Caco-2 (cell line): ENCODE data around the gene RFC4. TPM values are rescaled to one million over a fixed set of nuclear protein-coding genes. Genes with fewer than 3 reads are reported as not detected.
A peak's percentile ranks its signal among the peaks of the same experiment; 100 is the strongest.

Source experiments
- BruUV-seq: library from RNA; stranded (reverse); fragments of 400-500 nt; replicated peaks from 2 replicates; lab custom pipeline; 2021; lab: Mats Ljungman, UMichigan
- CTCF ChIA-PET: fragments of 300-600 bp; sonication (Branson Sonifier 250); formaldehyde crosslinking; loops from one replicate; lab custom pipeline; 2022; ENCODE audit warnings: antibody characterized with exemption; lab: Charles Lee
- POLR2A ChIA-PET: fragments of 300-600 bp; sonication (Branson Sonifier 250); formaldehyde crosslinking; loops from one replicate; lab custom pipeline; 2022; ENCODE audit warnings: antibody characterized with exemption; lab: Charles Lee
- DNase-seq, 2 experiments: peaks; one replicate each; pipeline versions ENCODE4 v3.0.0 to v3.0.0-alpha.2; 2020 to 2022
- H3K27me3 ChIP-seq: replicated peaks from 2 replicates; pipeline ENCODE4 v1.6.0; 2011; ENCODE audit warnings: low read length; ENCODE audit not compliant: control insufficient read depth, insufficient read depth
- H3K36me3 ChIP-seq: 2 replicates; pipeline ENCODE4 v1.5.1; 2011; ENCODE audit warnings: low read length; ENCODE audit not compliant: control insufficient read depth, insufficient read depth
- H3K4me1 ChIP-seq: fragments of 250-450 bp; sonication (Bioruptor Pico); 2 replicates; pipeline ENCODE4 v1.5.1; 2020; ENCODE audit warnings: mild to moderate bottlenecking
- H3K4me3 ChIP-seq: 2 replicates; pipeline ENCODE4 v1.5.1; 2011; ENCODE audit warnings: low read depth, mild to moderate bottlenecking, control low read depth, low read length
- H3K9me3 ChIP-seq: fragments of 250-450 bp; sonication (Bioruptor Pico); 2 replicates; pipeline ENCODE4 v1.5.1; 2020; ENCODE audit warnings: mild to moderate bottlenecking, moderate library complexity
- H3K27ac Mint-ChIP-seq: one replicate; pipeline ENCODE4 v1.8.0; 2022; ENCODE audit warnings: mixed read lengths; ENCODE audit not compliant: unreplicated experiment
- H3K27me3 Mint-ChIP-seq: one replicate; pipeline ENCODE4 v1.8.0; 2022; ENCODE audit warnings: mixed read lengths; ENCODE audit not compliant: insufficient read depth, unreplicated experiment
- H3K36me3 Mint-ChIP-seq: one replicate; pipeline ENCODE4 v1.8.0; 2022; ENCODE audit warnings: mild to moderate bottlenecking, mixed read lengths; ENCODE audit not compliant: insufficient read depth, unreplicated experiment
- H3K4me1 Mint-ChIP-seq: one replicate; pipeline ENCODE4 v1.8.0; 2022; ENCODE audit warnings: low read depth, mixed read lengths; ENCODE audit not compliant: unreplicated experiment
- H3K4me3 Mint-ChIP-seq: one replicate; pipeline ENCODE4 v1.8.0; 2022; ENCODE audit warnings: mild to moderate bottlenecking, moderate library complexity, mixed read lengths; ENCODE audit not compliant: unreplicated experiment
- H3K9me3 Mint-ChIP-seq: one replicate; pipeline ENCODE4 v1.8.0; 2022; ENCODE audit warnings: mixed read lengths; ENCODE audit not compliant: unreplicated experiment
- intact Hi-C: fragments of 100-400 bp; cut with micrococcal nuclease; formaldehyde crosslinking; loops from one replicate; pipeline ENCODE4 v1.10.0; 2022; ENCODE audit not compliant: unreplicated experiment
- total RNA-seq: library from RNA; stranded (reverse); gene quantifications from 2 replicates; pipeline ENCODE4 v1.2.3, GENCODE V29; 2022
- TF ChIP-seq, protein P1 (sequence below), 2 experiments: fragments of 200-600 bp in 1 of 2; IDR thresholded peaks; 1 replicate in 1 of 2; 2 replicates in 1 of 2; pipeline versions ENCODE4 v1.5.1 to v1.8.0; 2011 to 2022; ENCODE audit warnings: antibody characterized with exemption in 1 of 2, control low read depth in 1 of 2, inconsistent platforms in 1 of 2, low read depth in 1 of 2, low read length in 1 of 2, mild to moderate bottlenecking in 1 of 2, moderate library complexity in 1 of 2; ENCODE audit not compliant: insufficient read depth in 1 of 2, severe bottlenecking in 1 of 2, unreplicated experiment in 1 of 2

The RFC4 gene
- total RNA-seq, 1 experiment from 2014 or later, result 62.2 TPM

DNA sequence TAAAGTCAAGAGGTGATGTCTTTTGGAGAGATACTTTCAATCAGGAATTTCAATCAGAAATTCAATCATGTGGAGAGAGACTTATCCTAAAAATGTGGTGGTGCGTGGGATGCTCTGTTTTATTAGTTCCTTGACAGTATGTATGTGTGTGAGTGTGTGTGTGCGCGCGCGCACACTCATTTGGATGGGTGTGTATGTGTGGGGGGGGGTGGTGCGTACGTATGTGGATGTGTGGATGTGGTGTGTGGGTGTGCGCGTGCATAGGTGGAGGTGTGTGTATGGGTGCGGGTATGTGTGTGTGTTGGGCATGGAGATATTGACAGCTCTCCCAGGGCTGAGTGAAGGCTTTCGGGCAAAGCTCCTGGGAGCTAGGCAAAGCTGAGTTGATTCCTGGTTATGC, 38.6 kb upstream of the RFC4 start:
- ChIA-PET CTCF (interaction anchor here (0.6 kb wide), 1 partner anchor 295 kb away, joined by 3 read pairs; the partner anchor contains the start of gene RPL39L), POLR2A (interaction anchor here (0.7 kb wide), 1 partner anchor 259 kb away, joined by 4 read pairs; no protein-coding TSS in a partner anchor)
- Mint-ChIP-seq H3K9me3 (no peaks in the 10 kb centered on the region), H3K4me3 (no peak overlapping the region), H3K4me1 (peaks cover 29% of the 10 kb centered on the region), H3K36me3 (no peaks in the 10 kb centered on the region), H3K27ac (no peak overlapping the region), H3K27me3 (no peaks in the 10 kb centered on the region)
- H3K27me3 ChIP-seq, result no peaks in the 10 kb centered on the region
- H3K4me1 ChIP-seq, result peaks cover 22% of the 10 kb centered on the region
- no TSS peak for BruUV-seq
- H3K9me3 ChIP-seq, result no peaks in the 10 kb centered on the region
- no peak for DNase-seq
- no peaks in the 10 kb centered on the region for H3K36me3 ChIP-seq
- H3K4me3 ChIP-seq, result no peak overlapping the region
- intact Hi-C loops, result no loop called here
- TF ChIP-seq, protein P1, sequence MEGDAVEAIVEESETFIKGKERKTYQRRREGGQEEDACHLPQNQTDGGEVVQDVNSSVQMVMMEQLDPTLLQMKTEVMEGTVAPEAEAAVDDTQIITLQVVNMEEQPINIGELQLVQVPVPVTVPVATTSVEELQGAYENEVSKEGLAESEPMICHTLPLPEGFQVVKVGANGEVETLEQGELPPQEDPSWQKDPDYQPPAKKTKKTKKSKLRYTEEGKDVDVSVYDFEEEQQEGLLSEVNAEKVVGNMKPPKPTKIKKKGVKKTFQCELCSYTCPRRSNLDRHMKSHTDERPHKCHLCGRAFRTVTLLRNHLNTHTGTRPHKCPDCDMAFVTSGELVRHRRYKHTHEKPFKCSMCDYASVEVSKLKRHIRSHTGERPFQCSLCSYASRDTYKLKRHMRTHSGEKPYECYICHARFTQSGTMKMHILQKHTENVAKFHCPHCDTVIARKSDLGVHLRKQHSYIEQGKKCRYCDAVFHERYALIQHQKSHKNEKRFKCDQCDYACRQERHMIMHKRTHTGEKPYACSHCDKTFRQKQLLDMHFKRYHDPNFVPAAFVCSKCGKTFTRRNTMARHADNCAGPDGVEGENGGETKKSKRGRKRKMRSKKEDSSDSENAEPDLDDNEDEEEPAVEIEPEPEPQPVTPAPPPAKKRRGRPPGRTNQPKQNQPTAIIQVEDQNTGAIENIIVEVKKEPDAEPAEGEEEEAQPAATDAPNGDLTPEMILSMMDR (IDR thresholded peaks at IDR 0.05; ENCODE audit: insufficient read depth in 1 of 2, low read depth in 1 of 2, low read length in 1 of 2, severe bottlenecking in 1 of 2, unreplicated experiment in 1 of 2), result no peak

DNA sequence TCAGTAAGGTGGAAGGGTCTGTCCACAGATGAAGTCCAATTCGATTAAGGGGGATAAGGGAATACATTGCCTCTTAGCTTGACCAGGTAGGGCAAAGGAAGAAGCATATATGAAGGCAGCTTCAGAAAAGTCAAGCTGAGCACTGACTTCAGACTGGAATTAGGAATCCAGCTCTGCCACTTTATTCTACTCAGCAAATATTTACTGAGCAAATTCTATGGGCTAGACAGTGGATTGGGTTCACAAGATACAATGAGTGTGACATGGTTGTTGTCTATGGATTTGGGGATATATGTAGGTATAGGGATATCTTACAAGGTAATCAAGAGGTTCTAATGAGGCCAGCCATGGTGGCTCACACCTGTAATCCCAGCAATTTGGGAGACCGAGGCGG, 36.8 kb upstream of the RFC4 start:
- H3K27me3 ChIP-seq, result no peaks in the 10 kb centered on the region
- no peaks in the 10 kb centered on the region for H3K36me3 Mint-ChIP-seq
- H3K27ac Mint-ChIP-seq, result peak overlapping the region; percentile 65
- peak overlapping the region; percentile 34 for H3K4me3 Mint-ChIP-seq
- H3K4me1 Mint-ChIP-seq, result peaks cover 22% of the 10 kb centered on the region
- intact Hi-C loops, result no loop called here
- peaks cover 22% of the 10 kb centered on the region for H3K4me1 ChIP-seq
- H3K9me3 ChIP-seq, result no peaks in the 10 kb centered on the region
- no peak overlapping the region for H3K4me3 ChIP-seq
- peak in 1 of 2 experiments; percentile 40 for DNase-seq
- POLR2A ChIA-PET, result interaction anchor here (0.9 kb wide), 1 partner anchor 16 kb away, joined by 4 read pairs; no protein-coding TSS in a partner anchor
- CTCF ChIA-PET, result interaction anchor here (1.0 kb wide), 1 partner anchor 322 kb away, joined by 5 read pairs; no protein-coding TSS in a partner anchor
- no TSS peak for BruUV-seq
- TF ChIP-seq, protein P1 (IDR thresholded peaks at IDR 0.05; ENCODE audit: insufficient read depth in 1 of 2, low read depth in 1 of 2, low read length in 1 of 2, severe bottlenecking in 1 of 2, unreplicated experiment in 1 of 2), result no peak
- no peaks in the 10 kb centered on the region for H3K27me3 Mint-ChIP-seq
- no peaks in the 10 kb centered on the region for H3K36me3 ChIP-seq
- no peaks in the 10 kb centered on the region for H3K9me3 Mint-ChIP-seq

DNA sequence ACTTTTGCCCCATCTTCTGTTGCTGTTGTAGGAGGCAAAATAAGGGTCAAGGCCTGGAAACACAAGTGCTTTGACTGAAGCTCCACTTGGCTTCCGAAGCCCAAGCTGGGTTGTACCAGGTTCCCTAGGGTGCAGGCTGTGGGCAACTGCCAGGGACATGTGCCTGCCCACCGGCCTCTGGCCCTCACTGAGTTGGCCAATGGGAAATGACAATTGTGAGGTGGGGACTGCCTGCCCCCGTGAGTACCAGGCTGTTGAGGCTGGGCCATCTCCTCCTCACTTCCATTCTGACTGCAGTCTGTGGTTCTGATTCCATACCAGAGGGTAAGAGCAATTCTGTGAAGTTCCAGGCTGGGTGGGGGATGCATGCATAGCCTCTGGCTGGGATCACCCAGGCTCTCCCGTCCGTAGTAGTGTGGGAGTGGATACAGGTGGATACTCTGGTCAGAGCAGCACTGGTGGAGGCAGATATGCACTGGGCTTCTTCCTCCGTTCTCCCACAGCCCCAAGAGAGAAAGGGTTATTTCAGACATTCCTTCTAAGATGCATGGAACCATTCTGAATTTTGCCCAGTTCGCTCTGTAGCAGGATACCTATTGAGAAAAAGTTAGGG, 36.2 kb upstream of the RFC4 start, which contains the start of gene ADIPOQ:
TSS of gene ADIPOQ (plus strand) at position 285 of the 613 bp plus-strand sequence. CDS start 10,349 bp downstream, outside the sequence.
- no peaks in the 10 kb centered on the region for H3K27me3 Mint-ChIP-seq
- no TSS peak for BruUV-seq
- H3K4me3 Mint-ChIP-seq, result peak within 1 kb of the TSS; percentile 34
- CTCF ChIA-PET, result interaction anchor here (1.0 kb wide), 1 partner anchor 323 kb away, joined by 5 read pairs; no protein-coding TSS in a partner anchor
- no peaks in the 10 kb centered on the region for H3K9me3 Mint-ChIP-seq
- H3K4me1 Mint-ChIP-seq, result peaks cover 22% of the 10 kb centered on the region
- no peaks in the 10 kb centered on the region for H3K36me3 Mint-ChIP-seq
- Histone ChIP-seq H3K27me3 (no peaks in the 10 kb centered on the region), H3K4me3 (no peak within 1 kb of the TSS), H3K36me3 (no peaks in the 10 kb centered on the region), H3K4me1 (peaks cover 22% of the 10 kb centered on the region), H3K9me3 (no peaks in the 10 kb centered on the region)
- intact Hi-C loops, result no loop called here
- no peak for DNase-seq
- H3K27ac Mint-ChIP-seq, result peak within 1 kb of the TSS; percentile 65
- TF ChIP-seq, protein P1 (IDR thresholded peaks at IDR 0.05; ENCODE audit: insufficient read depth in 1 of 2, low read depth in 1 of 2, low read length in 1 of 2, severe bottlenecking in 1 of 2, unreplicated experiment in 1 of 2), result no peak
- POLR2A ChIA-PET, result interaction anchor here (0.9 kb wide), 1 partner anchor 15 kb away, joined by 4 read pairs; no protein-coding TSS in a partner anchor
